ENCODE measurements around the gene MIOX. TPM values are rescaled to one million over a fixed set of nuclear protein-coding genes. Genes with fewer than 3 reads are reported as not detected.
"Not testable (repeated sequence)": the region's sequence is repeated elsewhere in the genome, so short reads cannot be mapped to it uniquely, and the experiment has no call there.

Gene MIOX
- total RNA-seq, 1 donor from 2014 or later = not detected

- TF ChIP-seq, protein P1, sequence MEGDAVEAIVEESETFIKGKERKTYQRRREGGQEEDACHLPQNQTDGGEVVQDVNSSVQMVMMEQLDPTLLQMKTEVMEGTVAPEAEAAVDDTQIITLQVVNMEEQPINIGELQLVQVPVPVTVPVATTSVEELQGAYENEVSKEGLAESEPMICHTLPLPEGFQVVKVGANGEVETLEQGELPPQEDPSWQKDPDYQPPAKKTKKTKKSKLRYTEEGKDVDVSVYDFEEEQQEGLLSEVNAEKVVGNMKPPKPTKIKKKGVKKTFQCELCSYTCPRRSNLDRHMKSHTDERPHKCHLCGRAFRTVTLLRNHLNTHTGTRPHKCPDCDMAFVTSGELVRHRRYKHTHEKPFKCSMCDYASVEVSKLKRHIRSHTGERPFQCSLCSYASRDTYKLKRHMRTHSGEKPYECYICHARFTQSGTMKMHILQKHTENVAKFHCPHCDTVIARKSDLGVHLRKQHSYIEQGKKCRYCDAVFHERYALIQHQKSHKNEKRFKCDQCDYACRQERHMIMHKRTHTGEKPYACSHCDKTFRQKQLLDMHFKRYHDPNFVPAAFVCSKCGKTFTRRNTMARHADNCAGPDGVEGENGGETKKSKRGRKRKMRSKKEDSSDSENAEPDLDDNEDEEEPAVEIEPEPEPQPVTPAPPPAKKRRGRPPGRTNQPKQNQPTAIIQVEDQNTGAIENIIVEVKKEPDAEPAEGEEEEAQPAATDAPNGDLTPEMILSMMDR (IDR thresholded peaks at IDR 0.05) = no peak
- Histone ChIP-seq H3K27ac (no peak overlapping the region), H3K36me3 (peaks cover 53% of the 10 kb centered on the region), H3K4me1 (peaks cover 14% of the 10 kb centered on the region), H3K4me3 (no peak overlapping the region), H3K27me3 (ENCODE audit: low read depth) (no peaks in the 10 kb centered on the region), H3K9me3 (no peaks in the 10 kb centered on the region)
- intact Hi-C loops (cut with DNase I) = no loop called here
- ATAC-seq = no peak
- DNase-seq = no peak
Measured at GRCh38 chr22:50516068-50516467, 29.4 kb downstream of the MIOX start.

DNA sequence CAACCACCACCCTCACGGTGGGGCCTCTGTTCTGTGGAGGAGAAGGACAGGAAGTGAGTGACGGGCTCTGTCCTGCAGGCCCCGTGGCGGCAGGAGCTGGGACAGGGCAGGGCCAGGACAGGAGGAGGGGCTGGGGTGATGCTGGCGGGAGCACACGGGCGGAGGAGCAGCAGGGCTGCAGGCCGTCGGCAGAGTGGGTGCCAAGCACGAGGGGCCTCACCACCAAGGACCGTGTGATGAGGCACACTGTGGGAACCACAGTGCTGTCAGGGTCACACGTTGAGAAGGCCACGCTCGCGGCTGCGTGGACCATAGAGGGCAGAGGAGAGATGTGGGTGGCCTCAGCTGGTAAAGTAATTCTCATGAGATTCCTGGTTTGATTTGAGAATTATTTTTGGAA is 30.2 kb downstream of the MIOX start:
- no peaks in the 10 kb centered on the region for H3K27me3 ChIP-seq (ENCODE audit: low read depth)
- H3K4me3 ChIP-seq = no peak overlapping the region
- ATAC-seq = no peak
- peaks cover 10% of the 10 kb centered on the region for H3K4me1 ChIP-seq
- no peak overlapping the region for H3K27ac ChIP-seq
- H3K9me3 ChIP-seq = no peaks in the 10 kb centered on the region
- no peak for DNase-seq
- H3K36me3 ChIP-seq = peaks cover 61% of the 10 kb centered on the region
- TF ChIP-seq, protein P1 (IDR thresholded peaks at IDR 0.05) = no peak
- intact Hi-C loops (cut with DNase I) = no loop called here

DNA sequence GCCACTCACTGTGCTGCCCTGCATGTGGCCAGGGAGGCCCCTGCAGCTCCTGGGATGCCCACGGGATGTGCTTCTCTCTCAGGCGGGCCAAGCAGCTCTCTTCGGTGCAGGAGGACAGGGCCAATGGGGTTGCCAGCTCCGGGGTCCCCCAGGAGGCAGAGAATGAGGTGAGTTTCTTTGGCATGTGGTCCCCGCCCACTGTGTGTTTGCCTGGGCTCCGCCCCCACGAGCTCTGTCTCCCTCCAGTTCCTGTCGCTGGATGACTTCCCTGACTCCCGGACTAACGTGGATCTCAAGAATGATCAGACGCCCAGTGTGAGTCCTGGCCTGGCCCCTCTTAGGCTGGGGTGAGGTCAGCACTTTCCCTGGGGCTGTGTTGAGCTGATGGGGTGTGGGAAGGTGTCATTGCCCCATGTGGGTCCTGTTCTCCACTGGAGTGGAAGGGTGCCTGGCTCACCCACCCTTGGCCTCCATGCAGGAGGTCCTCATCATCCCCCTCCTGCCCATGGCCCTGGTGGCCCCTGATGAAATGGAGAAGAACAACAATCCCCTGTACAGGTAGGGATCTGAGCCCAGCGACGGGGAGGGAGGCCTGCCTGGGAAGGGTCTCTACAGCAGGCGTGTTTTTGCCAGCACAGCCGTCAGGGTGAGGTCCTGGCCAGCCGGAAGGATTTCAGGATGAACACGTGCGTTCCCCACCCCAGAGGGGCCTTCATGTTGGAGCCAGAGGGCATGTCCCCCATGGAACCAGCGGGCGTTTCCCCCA is 31.0 kb downstream of the MIOX start:
- peaks cover 4% of the 10 kb centered on the region for H3K4me1 ChIP-seq
- TF ChIP-seq, protein P1 (IDR thresholded peaks at IDR 0.05) = no peak
- no peak overlapping the region for H3K4me3 ChIP-seq
- ATAC-seq (no peak), DNase-seq (no peak)
- no peaks in the 10 kb centered on the region for H3K27me3 ChIP-seq (ENCODE audit: low read depth)
- intact Hi-C loops (cut with DNase I) = no loop called here
- H3K36me3 ChIP-seq = peaks cover 69% of the 10 kb centered on the region
- no peaks in the 10 kb centered on the region for H3K9me3 ChIP-seq
- H3K27ac ChIP-seq = no peak overlapping the region

DNA sequence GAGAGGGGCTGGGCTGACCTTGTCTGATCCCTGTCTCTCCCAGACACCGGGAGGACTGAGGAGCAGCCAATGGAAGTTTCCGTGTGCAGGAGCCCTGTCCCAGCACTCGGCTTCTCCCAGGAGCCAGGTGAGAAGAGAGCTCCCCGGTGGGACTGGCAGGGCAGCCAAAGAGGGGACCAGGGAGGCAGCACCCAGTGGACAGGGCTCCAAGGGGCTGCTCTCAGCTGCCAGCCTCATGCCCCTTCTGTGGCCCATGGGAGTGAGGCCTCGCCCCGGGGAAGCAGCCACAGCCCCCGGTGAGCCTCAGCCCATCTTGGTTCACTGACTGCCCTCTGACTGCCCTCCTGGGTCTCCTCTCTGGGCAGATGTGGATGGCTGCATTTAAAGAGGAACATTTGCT is 31.9 kb downstream of the MIOX start:
- Histone ChIP-seq H3K4me1 (peaks cover under 1% of the 10 kb centered on the region), H3K4me3 (no peak overlapping the region), H3K27me3 (ENCODE audit: low read depth) (no peaks in the 10 kb centered on the region), H3K9me3 (no peaks in the 10 kb centered on the region), H3K27ac (no peak overlapping the region), H3K36me3 (peaks cover 78% of the 10 kb centered on the region)
- TF ChIP-seq, protein P1 (IDR thresholded peaks at IDR 0.05) = no peak
- ATAC-seq (no peak), DNase-seq (no peak)
- intact Hi-C loops (cut with DNase I) = no loop called here

DNA sequence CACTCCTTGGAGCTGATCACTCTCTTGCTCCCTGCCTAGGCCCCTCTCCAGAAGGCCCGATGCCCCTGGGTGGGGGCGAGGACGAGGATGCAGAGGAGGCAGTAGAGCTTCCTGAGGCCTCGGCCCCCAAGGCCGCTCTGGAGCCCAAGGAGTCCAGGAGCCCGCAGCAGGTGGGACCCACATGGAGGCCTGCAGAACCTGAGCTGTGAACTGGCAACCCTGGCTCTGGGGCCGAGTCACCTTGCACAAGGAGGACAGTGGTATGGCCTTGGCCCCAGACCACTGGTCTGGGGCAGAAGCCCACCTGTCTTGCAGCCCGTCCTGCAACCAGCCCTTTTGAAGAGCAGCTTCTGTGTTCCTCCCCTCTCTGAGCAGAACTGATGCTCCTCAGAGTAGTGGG is 32.5 kb downstream of the MIOX start:
- TF ChIP-seq, protein P1 (IDR thresholded peaks at IDR 0.05) = no peak
- DNase-seq = no peak
- Histone ChIP-seq H3K4me3 (no peak overlapping the region), H3K27me3 (ENCODE audit: low read depth) (no peaks in the 10 kb centered on the region), H3K4me1 (peaks cover 6% of the 10 kb centered on the region), H3K9me3 (no peaks in the 10 kb centered on the region), H3K36me3 (peaks cover 84% of the 10 kb centered on the region), H3K27ac (no peak overlapping the region)
- intact Hi-C loops (cut with DNase I) = no loop called here
- ATAC-seq = no peak

- H3K9me3 ChIP-seq; DNase-seq; intact Hi-C loops (cut with DNase I); H3K4me3 ChIP-seq; ATAC-seq; H3K27me3 ChIP-seq (ENCODE audit: low read depth); H3K27ac ChIP-seq: not testable (repeated sequence)
- peaks cover 13% of the 10 kb centered on the region for H3K4me1 ChIP-seq
- peaks cover 81% of the 10 kb centered on the region for H3K36me3 ChIP-seq
Measured at GRCh38 chr22:50520184-50520583, 33.5 kb downstream of the MIOX start.

All from lower lobe of right lung (tissue), 2 donors.